ENCODE measurements around the gene STPG1.

DNA sequence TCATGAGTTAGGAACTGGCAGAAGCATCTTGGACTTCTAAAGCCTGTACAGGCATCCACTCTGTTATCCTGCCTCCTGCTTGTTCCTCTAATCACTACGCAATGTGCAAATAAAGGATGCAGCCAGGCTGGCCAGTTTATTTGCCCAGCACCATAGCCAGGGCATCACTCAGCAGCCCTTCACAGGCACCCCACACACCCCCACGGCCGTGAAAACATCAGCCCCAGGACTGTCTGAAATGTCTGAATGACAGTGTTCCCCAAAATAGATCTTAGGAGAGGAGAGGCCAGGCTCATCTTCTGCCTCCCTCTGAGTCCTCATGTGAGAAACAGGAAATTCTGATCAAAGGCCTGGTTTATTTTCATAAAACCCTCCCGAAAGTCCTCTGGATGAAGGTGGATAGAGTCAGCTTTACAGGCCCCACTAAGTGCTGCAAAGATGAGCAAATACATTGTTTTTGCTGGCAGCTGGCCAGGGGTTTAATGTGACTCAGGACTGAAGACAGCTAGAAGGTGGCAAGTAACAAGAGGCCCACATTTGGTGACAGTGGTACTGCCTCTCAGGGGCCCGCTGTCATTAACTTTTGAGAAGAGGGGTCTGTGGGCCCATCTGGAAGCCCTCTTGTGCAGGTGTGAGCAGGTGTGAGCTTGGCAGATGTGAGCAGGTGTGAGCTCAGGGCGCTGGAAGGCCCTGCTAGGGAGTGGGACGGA is 61.5 kb downstream of the STPG1 start:
- TF ChIP-seq, protein P1, sequence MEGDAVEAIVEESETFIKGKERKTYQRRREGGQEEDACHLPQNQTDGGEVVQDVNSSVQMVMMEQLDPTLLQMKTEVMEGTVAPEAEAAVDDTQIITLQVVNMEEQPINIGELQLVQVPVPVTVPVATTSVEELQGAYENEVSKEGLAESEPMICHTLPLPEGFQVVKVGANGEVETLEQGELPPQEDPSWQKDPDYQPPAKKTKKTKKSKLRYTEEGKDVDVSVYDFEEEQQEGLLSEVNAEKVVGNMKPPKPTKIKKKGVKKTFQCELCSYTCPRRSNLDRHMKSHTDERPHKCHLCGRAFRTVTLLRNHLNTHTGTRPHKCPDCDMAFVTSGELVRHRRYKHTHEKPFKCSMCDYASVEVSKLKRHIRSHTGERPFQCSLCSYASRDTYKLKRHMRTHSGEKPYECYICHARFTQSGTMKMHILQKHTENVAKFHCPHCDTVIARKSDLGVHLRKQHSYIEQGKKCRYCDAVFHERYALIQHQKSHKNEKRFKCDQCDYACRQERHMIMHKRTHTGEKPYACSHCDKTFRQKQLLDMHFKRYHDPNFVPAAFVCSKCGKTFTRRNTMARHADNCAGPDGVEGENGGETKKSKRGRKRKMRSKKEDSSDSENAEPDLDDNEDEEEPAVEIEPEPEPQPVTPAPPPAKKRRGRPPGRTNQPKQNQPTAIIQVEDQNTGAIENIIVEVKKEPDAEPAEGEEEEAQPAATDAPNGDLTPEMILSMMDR (IDR thresholded peaks at IDR 0.05): no peak
- no peak for TF ChIP-seq POLR2A (IDR thresholded peaks at IDR 0.05)
